Fibroblast of pulmonary artery (primary cell): ENCODE data around the gene ARID2.
A peak's percentile ranks its signal among the peaks of the same experiment; 100 is the strongest.

ENCODE experiments used
- DNase-seq: peaks from one replicate; pipeline ENCODE4 v3.0.0-alpha.2; 2010; ENCODE audit warnings: low read depth
- H3K4me3 ChIP-seq: replicated peaks from 2 replicates; pipeline ENCODE4 v1.5.1; 2011; ENCODE audit warnings: low read depth, mild to moderate bottlenecking, control low read depth, low read length, moderate library complexity
- CTCF ChIP-seq: IDR thresholded peaks from 2 replicates; pipeline ENCODE4 v1.5.1; 2011; ENCODE audit warnings: mild to moderate bottlenecking, control low read depth, low read length, inconsistent platforms; ENCODE audit errors: missing control alignments

The ARID2 gene

GRCh38 chr12:45883187-45883586 lies 153.7 kb downstream of the ARID2 start:
- no peak overlapping the region for H3K4me3 ChIP-seq
- peak; percentile 12 for DNase-seq
- no peak for TF ChIP-seq CTCF

- H3K4me3 ChIP-seq = no peak overlapping the region
- TF ChIP-seq CTCF = no peak
- DNase-seq = no peak
These were observed 157.2 kb downstream of the ARID2 start for GRCh38 chr12:45886685-45887084.

- TF ChIP-seq CTCF = no peak
- no peak overlapping the region for H3K4me3 ChIP-seq
- no peak for DNase-seq
These were observed 158.0 kb downstream of the ARID2 start for GRCh38 chr12:45887544-45887943.

GRCh38 chr12:45890276-45890675 lies 160.8 kb downstream of the ARID2 start:
- no peak for DNase-seq
- no peak for TF ChIP-seq CTCF
- H3K4me3 ChIP-seq = no peak overlapping the region

GRCh38 chr12:45893240-45893639 lies 163.7 kb downstream of the ARID2 start:
- peak; percentile 18 for DNase-seq
- H3K4me3 ChIP-seq = no peak overlapping the region
- peak; percentile 26 for TF ChIP-seq CTCF

- TF ChIP-seq CTCF = no peak
- no peak overlapping the region for H3K4me3 ChIP-seq
- DNase-seq = no peak
These were observed 166.5 kb downstream of the ARID2 start for GRCh38 chr12:45895961-45896360.

GRCh38 chr12:45898094-45898493 lies 168.6 kb downstream of the ARID2 start:
- no peak for TF ChIP-seq CTCF
- no peak overlapping the region for H3K4me3 ChIP-seq
- no peak for DNase-seq
